Superior temporal gyrus (tissue), 1 donor: ENCODE measurements around the gene SLX4IP.
"Not testable (repeated sequence)": the region's sequence is repeated elsewhere in the genome, so short reads cannot be mapped to it uniquely, and the experiment has no call there.

Experiments
- DNase-seq: peaks from one replicate; pipeline ENCODE4 v3.0.0-alpha.2; 2016; ENCODE audit errors: extremely low spot score

SLX4IP gene

DNA sequence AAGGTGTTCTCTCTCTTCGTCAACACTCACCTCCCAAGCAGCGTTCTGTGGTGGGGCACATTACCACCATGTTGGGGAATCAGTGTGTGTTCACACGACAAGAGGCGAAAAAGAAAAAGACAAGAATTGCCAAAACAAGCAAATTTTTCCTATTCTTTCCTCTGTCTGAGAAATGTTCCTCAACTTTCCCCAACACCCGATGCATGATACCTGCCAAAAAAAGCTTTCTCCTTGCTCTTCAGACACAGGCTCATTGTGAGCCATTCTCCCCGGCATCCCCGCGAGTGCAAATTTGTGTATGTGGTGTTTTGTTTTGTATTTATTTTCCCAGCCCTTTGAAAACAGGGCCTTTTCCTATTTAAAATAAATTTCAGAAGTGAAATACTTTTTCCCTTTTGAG lies 137.7 kb downstream of the SLX4IP start:
- no peak for DNase-seq

DNA sequence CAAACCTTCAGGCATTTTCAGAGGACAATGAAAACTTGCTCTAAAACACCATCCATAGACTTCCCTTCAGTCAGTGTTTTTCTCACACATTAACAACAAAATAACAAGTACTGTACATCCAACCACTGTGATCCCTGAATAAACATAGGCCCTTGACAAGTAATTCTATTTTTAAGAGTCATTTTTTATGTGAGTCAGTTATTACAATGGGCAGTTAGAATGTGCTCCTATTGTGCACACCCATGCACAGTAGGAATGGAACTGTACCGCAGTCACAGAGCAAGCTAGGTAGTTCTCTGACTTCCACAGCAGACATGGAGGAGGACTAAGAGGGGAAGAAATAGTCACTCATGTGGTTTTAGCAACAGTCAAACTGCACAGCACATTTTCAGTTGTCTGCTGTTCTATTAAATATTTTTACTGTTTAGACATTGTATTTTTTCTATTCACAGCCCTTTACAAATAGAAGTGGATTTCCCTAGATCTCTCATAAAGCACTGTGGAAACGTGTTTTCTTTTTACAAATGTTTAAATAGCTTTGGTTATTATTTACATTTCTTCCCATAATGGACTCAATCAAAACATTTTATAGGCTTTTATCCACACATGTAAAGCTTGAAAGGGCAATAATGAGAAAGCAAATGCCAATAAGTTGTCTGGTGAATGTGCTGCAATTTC lies 138.3 kb downstream of the SLX4IP start:
- no peak for DNase-seq

DNA sequence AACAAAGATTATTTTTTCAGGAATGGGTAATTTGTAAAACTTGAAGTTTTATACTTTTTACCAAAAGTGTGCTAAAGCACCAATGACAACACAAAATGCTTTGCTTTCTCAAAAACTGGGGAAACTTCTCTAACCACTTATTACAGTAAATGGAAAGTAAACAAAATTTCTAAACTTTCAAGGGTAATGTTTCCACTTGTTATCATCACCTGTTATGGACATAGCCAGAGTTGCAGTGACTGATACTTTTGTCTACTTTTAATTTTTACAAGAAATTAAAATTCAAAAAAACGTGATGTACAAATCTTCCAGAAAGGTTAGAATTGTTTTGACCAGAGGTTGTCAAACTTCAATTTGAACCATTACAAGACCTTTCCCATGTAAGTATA lies 138.8 kb downstream of the SLX4IP start:
- no peak for DNase-seq

DNA sequence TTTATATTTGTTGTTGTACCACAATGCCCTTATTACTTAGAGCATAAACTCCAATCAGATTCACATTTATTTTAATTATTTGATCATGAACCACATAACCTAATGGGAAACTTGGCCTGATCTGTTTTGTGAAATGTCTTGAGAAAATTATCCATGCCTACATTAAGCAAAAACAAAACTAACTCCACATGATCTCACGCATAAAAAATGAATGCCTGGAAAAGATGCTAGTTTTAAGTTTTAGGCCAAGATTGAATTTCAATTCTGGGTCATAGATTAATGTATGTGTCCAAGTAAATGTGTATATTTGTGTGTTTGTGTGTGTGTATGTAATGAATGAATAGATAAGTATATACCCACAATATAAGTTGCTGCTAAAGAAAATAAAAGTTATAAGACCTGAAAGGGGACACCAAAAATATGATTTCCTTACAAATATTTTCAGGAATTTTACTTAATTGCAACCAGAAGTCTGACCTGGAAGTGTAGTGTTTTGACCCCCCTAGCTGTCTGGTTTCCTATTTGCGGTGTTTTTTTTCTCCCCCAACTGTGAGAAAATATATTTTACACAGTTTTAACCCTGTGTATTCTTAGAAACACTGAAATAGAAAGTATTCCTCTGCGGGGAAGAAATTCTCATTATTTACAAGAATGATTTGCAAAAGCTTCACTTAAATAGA lies 141.4 kb downstream of the SLX4IP start:
- DNase-seq = no peak

DNA sequence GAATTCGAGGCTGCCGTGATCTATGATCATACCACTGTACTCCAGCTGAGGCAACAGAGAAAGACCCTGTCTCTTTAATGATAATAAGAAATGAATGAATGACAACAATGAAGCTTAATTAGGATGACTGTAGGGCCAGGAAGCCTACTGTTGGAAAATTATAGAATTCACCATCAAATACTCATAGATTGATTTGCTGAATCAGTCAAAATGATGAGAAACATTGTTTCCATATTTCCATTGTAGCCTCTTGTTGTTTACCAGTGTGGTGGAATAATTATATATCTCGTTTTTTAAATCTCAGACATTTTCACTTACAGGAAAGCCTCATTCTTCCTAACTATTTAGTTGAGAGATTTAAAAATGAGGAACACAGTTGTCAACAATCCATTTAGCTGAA lies 142.5 kb downstream of the SLX4IP start:
- no peak for DNase-seq

DNA sequence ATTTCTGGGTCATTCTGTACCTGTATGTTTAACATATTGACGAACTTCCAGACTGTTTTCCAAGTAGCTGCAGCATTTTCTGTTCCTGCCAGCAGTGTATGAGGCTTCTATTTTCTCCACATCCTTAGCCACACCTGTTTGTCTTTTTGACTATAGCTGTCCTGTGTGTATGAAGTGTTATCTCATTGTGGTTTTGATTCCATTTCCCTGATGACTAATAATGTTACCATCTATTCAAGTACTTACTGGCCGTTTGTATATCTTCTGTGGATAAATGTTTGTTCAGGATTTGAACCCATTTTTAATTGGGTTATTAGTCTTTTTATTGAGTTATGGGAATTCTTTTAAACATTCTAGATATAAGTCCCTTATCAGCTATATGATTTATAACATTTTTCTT lies 143.5 kb downstream of the SLX4IP start:
- no peak for DNase-seq

DNA sequence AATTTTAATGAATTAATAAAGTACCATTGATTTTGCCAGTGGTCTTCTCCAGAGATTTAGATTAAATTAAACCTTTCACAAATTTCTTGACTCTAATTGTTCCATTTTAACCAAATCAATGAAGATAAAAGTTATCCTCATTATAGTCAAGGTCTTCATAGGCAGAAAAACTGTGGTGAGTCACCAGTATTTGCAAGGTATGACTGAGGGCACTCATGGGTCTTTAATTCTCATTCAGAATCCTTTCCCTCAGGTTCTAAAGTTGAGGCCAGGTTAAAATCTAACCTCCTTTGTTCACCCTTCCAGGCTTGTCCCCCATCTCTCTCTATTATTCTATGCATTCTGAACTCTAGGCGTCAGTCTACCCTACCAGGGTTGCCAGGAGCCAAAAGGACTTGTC lies 144.8 kb downstream of the SLX4IP start:
- no peak for DNase-seq

DNA sequence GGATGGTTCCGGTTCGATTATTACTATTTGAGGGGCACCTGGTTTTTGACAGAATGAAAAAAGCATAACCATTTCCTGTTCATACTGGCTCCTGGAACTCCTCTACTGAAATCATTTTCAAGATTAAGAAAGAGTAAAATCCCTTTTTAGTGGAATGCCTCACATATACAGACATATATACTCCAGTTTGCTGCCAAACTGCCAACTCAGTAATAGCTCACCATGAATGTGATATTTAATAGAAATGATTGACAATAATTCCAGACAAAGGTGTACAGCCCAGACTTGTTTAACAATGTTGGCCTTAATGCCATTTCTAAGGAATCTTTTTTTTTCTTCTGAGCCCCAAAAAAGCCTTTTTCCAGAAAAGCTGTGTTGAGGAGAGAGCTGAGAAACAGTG lies 145.6 kb downstream of the SLX4IP start:
- no peak for DNase-seq

DNA sequence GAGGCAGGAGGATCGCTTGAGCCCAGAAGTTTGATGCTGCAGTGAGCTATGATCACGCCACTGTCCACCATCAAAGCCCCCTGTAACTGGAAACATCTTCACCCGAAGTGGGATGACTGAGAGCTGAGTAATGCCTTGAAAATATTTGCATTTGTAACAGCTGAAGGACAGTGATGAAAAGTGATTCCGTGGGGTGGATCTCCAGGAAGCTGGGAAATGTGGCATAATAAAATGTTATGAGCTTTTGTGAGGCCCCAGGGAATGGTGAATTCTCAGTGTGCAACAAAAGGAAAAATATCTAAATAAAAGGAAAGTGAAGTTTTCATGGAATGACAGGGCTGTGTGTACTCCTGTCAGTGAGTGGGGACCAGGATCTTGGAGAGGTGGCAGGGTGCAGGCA lies 146.7 kb downstream of the SLX4IP start:
- DNase-seq = no peak

DNA sequence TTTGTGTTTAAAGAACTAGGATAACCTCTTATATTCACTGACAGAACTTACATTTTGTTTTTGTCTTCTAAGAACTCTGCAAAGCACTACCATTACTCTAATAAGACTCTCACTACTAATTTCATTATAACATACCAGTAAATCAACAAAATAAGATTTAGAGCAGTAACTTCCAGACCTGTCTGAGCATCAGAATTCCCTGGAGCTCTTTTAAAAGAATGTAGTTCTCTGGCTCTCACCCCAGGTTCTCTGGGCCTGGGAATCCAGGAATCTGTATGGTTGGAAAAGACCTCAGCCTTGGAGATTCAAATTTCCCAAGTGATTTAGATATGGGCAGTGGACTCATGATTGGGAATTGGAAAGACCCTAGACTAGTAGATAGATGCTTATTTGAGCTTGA lies 149.3 kb downstream of the SLX4IP start:
- DNase-seq = no peak

DNA sequence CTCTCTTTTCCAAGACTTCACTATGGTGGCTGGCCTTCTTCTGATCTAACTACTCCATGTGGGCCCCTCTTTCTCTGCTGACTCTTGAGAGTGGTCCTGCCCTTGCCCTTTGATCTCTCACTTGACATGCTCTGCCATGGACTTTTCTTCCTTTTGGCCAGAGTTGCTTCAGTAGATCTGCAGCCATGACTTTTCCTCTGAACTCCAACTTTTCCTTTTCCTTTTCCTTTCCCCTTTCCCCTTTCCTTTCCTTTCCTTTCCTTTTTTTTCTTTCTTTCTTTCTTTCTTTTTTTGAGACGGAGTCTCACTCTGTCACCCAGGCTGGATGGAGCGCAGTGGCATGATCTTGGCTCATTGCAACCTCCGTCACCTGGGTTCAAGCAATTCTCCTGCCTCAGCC lies 150.2 kb downstream of the SLX4IP start:
- DNase-seq = no peak

DNA sequence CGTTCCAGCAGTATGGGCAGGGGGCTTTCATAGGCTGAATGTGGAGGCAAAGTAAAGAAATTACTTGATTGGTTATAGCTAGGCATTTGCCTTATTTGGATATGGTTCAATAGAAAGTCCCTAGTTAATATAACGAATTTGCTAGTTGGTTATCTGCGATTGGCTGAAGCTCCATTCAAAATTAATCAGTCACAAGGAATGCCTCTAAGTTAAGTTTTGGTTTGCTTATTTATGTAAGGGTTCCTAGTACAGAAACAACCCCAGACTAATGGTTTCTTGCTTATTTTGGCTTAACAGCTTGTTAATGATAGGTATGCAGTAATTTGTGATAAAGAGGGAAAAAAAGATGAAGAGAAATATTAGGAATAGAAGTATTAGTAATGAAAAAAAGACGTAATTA lies 151.2 kb downstream of the SLX4IP start:
- no peak for DNase-seq

DNA sequence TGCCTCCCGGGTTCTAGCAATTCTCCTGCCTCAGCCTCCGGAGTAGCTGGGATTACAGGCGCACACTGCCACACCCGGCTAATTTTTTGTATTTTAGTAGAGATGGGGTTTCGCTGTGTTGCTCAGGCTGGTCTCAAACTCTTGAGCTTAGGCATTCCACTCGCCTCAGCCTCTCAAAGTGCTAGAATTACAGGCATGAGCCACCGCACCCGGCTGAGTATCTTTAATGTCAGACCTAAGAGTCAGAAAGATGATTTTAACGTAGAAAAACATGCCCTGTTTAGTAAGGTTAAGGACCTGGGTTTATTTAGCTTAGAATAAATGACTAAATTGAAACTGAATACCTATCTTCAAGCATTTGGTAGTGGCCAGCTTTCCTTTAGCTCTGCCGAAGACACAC lies 155.3 kb downstream of the SLX4IP start:
- not testable (repeated sequence) for DNase-seq

DNA sequence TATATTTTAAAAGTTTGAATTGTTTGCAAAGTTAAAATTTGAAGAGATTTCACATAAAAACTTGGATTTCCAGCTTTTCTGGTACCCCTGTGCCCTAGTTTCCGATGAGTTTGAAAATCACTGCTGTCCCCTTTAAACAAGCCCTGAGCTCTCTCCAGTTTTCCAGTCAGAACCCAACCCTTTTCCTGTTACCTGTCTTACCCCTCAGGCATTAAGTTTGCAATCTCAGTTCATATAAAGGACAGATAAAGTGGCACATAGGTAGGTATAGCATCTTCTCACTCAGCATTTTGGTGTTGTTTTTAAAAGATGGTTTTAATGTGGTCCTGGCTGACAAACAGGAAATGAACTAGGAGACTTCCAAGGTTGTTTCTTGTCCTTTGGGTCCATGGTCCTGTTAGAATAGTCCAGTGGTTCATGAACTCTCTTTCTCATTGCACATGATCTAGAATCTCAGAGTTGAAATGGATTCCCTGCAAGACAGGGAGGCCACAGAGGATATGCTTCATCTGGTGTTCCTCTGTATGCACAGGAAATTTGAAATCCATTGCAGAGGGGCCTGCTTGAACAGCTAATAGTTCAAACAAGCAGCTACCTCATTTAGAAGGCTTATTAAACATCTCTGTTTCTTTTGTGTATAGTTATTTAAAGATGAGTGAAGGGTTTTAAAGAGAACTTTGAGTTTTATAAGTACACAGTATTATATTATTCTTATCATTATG lies 156.0 kb downstream of the SLX4IP start:
- no peak for DNase-seq

DNA sequence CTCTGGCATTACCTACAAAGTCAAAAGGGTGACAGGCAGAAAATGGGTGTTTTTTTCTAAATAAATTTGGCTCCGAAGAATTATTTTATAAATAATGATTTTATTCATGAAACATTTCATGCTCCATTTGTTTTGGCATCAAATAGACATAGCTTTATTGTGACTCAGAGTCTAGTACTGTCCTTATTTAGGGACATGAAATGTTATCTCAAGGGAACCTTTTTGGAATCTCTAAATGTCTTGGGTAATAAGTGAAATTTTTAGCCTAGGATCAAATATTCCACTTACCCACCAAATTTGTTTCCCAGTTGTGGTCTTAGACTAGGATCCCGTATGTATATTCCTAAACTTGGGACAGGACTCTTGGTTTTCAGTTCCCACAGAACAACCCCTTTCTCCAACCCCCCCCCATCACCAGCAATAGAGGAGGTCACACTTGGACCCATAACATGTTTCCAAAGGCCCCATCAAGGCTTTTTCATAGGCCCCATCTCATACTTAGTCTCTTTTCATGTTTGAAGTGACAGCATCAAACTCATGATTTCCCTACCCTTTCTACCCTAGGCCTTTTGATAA lies 156.9 kb downstream of the SLX4IP start:
- DNase-seq = no peak

DNA sequence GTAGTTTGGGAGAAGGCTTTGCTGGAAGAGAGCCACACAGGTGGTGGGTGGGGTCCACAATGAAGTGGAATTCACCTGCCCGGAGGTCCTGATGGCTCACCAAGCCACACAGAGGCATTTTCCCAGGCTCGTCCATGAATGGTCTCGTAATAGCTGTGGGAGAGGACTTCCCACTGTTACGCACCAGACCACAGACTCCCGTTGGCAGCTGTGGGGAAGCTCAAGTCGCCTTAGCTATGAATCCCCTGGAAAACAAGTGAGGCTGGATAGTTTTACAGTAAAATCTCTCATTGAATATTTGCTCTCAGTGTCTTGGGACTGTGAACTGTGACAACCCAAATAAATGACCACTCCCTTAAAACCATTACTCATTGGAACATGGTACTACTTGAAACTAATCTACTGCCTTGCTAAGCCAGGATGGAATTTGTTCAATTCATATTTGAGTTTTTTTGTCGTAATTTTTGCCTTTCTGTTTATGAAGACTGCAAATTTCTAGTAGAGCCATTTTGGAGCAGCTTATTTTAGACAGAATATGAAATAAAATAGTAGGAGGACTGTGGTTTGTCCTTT lies 159.3 kb downstream of the SLX4IP start:
- no peak for DNase-seq

DNA sequence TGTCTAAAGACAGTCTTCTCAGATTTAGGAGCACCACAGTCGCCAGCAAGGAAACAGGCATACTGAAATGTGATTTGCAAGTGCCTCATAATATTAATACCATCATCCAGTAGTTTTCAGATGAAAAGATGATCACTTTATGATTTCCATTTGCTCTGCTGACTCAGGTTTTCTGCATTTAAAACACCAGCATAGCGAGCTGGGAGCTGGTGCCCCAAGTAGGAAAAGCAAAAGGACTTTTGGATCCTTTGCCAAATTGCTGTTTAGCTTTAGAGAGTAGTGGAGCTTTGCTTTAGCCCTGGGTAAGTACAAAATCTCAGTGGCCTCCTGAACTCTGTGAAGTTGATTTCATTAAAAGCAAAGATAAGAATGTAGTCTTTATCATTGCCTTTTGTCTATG lies 160.2 kb downstream of the SLX4IP start:
- DNase-seq = no peak

DNA sequence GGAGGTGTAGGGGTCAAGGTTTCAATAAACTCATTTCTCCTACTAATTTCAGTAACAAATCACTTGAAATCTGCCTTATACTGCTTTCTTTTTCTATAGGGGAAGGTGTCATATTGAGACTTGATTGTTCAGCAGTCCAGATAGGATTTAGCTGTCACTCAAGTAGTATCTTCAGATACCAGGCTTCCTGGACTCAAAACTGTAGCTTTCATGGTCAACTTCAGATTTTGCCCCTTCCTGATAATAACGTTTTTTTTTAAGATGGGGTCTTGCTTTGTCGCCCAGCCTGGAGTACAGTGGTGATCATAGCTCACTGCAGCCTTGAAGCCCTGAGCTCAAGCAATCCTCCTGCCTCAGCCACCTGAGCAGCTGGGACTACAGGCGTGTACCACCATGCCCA lies 160.9 kb downstream of the SLX4IP start:
- no peak for DNase-seq

DNA sequence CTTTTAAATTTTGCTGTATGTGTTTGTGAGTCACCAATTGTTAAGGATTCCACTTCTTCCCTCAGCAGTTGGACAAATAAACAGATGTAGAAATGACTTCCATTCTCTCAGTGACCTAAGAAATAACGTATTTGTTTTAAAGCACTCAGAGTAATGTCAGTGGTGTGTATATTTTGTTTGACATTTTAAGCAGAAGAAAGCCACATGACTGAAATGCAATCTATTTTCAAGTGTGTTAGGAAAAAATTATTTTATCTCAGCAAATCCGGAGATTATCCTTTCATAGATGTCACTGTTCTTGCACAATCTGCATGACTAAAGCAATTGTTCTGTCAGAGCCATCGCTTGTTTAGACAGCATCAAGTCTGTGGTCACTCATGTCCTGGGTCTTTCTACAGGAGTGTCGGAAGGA lies 161.6 kb downstream of the SLX4IP start:
- peak; percentile 46 for DNase-seq

DNA sequence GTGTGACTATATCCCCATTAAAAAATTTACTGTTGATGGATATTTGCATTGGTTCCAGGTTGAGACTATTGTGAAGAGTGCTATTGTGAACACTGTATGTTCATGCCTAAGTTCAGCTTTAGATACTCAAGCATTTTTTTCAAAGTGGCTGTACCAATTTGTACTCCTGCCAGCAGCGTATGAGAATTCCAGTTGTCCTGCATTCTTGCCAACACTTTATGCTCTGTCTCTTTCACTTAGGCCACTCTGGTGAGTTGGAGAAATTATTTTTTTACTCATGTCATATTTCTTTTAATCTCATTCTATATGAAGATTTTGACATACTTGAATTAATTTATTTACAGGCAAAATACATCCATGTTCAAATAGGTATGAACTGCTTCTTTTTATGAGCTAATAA lies 162.5 kb downstream of the SLX4IP start:
- DNase-seq = no peak

DNA sequence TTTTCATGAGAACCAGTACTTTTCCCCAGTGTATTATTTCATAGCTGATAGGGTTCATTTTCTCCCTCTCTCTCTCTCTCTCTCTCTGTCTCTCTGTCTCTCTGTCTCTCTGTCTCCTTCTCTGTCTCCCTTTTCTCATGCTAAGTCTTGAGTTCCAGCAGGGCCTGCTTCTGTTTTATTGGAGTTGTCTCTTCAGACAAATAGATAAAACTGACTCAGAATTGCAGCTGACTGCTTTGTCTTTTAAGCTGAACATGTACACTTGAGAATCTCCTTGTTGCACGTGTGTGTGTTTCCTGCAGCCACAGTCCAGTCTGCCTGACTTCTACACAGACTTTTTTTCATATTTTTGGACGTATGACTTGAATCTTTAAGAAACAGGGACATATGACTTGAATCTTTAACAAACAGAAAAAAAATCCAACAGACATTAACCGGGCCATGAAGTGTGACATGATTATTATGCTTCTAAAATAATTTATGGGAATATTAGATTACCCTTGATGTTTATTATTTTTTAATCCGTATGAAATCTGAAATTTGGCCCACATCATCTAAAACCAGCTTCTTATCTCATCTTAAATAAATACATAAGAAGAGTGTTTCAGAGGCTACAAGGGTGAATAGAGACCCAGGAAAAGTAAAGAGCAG lies 167.2 kb downstream of the SLX4IP start:
- DNase-seq = no peak

DNA sequence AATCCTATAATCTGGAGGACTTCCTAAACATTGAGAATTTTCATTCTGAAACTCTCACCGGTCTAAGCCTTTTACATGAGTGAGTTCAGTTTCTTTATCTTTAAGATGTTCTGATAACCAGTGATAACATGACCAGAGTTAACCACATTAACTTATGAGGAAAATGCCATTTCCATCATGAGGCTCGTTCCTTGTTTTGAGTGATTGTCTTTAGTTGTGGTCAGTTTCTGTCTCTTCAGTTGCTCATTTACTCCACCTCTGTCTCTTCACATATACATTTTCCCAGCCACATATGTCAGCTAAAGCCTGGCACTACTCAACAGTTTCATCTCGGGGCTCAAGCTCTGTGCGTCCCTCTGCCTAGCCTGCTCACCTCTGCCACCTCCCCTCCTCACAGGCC lies 168.3 kb downstream of the SLX4IP start:
- DNase-seq = no peak
